GM19372 (cell line): ENCODE measurements around the gene TMEM256.

ENCODE experiments used
- ATAC-seq: cut with Tn5 transposase; IDR thresholded peaks from one replicate; pipeline ENCODE4 v1.9.1; 2021; ENCODE audit warnings: mild to moderate bottlenecking, low read depth, moderate library complexity; ENCODE audit not compliant: unreplicated experiment

The TMEM256 gene

GRCh38 chr17:7431231-7431630 is 27.3 kb upstream of the TMEM256 start:
- no peak for ATAC-seq

GRCh38 chr17:7429722-7430121 is 25.8 kb upstream of the TMEM256 start:
- no peak for ATAC-seq

GRCh38 chr17:7428557-7428956 is 24.7 kb upstream of the TMEM256 start, which contains the start of gene SPEM3:
Gene SPEM3 (plus strand): TSS chr17:7428857. CDS start chr17:7428903, 46 bp downstream.
- no peak for ATAC-seq

GRCh38 chr17:7427549-7427948 is 23.7 kb upstream of the TMEM256 start:
- no peak for ATAC-seq

- ATAC-seq, result no peak
Measured at GRCh38 chr17:7426896-7427489, 23.1 kb upstream of the TMEM256 start.

GRCh38 chr17:7426203-7426863 is 22.4 kb upstream of the TMEM256 start:
- ATAC-seq, result no peak

GRCh38 chr17:7425756-7426155 is 21.9 kb upstream of the TMEM256 start:
- no peak for ATAC-seq

- no peak for ATAC-seq
Measured at GRCh38 chr17:7425316-7425715, 21.4 kb upstream of the TMEM256 start, which contains the start of gene SPEM2. Gene SPEM2 (plus strand): TSS chr17:7425616. CDS start chr17:7425689, 73 bp downstream.

GRCh38 chr17:7423679-7424078 is 19.8 kb upstream of the TMEM256 start:
- no peak for ATAC-seq

- no peak for ATAC-seq
Measured at GRCh38 chr17:7421186-7421585, 17.3 kb upstream of the TMEM256 start.

- ATAC-seq, result no peak
Measured at GRCh38 chr17:7419819-7420610, 16.1 kb upstream of the TMEM256 start, which contains the start of gene SPEM1. Gene SPEM1 (plus strand): TSS chr17:7420324. CDS start chr17:7420385, 61 bp downstream.

- no peak for ATAC-seq
Measured at GRCh38 chr17:7418472-7419152, 14.7 kb upstream of the TMEM256 start.

- ATAC-seq, result no peak
Measured at GRCh38 chr17:7417056-7417655, 13.3 kb upstream of the TMEM256 start.

GRCh38 chr17:7416323-7416722 is 12.4 kb upstream of the TMEM256 start:
- no peak for ATAC-seq

- no peak for ATAC-seq
Measured at GRCh38 chr17:7415784-7416183, 11.9 kb upstream of the TMEM256 start.

GRCh38 chr17:7414837-7415236 is 10.9 kb upstream of the TMEM256 start:
- no peak for ATAC-seq

GRCh38 chr17:7413346-7413985 is 9.6 kb upstream of the TMEM256 start:
- no peak for ATAC-seq

GRCh38 chr17:7411427-7411750 is 7.5 kb upstream of the TMEM256 start:
- no peak for ATAC-seq

GRCh38 chr17:7410634-7411426 is 6.9 kb upstream of the TMEM256 start:
- no peak for ATAC-seq
